HG03280 (cell line): ENCODE measurements around the gene SLC24A3.
"Not testable (repeated sequence)": the region's sequence is repeated elsewhere in the genome, so short reads cannot be mapped to it uniquely, and the experiment has no call there.

Experiments used
- ATAC-seq: cut with Tn5 transposase; IDR thresholded peaks from one replicate; pipeline ENCODE4 v1.9.1; 2021; ENCODE audit warnings: mild to moderate bottlenecking, moderate library complexity; ENCODE audit not compliant: unreplicated experiment

The SLC24A3 gene

DNA sequence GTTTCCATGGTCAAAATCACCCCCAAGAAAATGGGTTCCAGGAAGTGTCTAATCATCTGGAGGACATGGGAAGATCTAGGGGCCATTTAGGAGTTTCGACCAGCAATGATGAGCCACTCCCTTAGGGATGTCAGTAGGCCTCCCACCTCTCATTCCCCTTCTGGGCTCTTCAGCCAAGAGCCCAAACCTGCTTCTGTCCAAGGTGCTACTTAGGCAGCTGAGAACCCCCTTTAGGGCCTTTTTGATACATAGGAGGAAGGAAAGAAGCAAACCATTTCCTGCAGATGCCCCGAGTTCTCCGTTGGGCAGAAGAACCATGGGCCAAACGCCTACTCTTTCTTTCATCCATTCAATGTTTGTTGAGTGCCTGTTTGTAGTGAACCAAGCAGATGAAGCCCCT, 404.2 kb downstream of the SLC24A3 start:
- ATAC-seq = no peak

DNA sequence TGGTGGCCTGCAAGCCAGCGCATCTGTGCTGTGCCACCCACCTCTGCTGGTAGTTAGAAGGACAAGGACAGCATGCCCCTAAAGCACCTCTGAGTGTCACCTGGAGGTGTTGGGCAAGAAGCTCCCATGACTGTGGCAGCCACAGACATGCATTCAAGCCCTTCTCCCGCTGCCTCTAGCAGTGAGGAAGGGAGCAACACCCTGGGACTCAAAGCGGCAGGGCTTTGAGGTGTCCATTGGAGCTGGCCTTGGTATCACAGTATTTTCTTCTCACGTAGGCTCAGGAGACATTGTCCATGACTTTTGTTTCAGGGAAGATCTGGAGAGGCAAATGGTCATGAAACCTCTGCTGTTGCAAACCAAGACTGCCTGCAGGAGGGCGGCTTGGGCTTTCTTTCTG, 404.8 kb downstream of the SLC24A3 start:
- ATAC-seq = no peak

DNA sequence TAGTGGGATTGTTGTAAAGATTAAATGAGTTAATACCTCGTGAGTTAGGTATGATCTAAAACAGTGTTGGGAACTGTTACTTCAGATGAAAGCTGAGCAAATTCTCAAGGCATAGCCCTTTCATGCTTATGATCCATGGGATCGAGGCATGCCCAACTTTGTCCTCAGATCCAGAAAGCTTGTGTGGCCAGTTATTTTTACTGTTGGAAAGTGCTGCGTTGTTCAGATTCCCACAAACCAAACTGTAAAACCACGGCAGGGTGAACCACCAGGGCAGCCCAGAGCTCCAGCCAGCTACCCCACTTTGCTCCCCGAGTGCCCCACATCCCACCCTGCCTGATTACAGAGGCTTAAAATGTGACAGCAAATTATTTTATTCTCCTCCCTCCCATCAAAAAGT, 406.3 kb downstream of the SLC24A3 start:
- ATAC-seq = no peak

DNA sequence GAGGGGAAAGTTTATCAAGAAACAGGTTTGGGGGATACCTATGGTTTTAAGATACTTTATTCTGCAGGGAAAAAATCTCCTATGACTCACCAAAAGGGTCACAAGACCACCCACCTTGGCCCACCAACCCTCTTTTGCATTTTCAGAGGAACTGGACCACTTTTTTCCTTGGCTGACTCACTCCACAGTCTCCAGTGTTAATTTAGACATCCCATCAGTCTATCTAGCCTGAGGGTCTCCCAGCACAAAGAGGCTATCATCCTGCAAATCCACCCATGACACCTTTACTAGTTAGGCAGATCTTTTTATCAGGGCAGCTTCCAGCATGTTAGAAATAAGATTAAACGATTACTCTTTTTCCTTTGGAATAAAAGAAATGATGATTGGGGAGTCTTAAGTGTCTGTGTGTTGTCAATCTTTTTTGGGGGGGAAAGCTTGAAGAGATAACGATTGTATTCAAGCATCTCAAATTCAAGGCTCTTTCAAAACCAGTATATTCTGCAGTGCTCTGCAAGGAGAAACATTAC, 407.5 kb downstream of the SLC24A3 start:
- no peak for ATAC-seq

DNA sequence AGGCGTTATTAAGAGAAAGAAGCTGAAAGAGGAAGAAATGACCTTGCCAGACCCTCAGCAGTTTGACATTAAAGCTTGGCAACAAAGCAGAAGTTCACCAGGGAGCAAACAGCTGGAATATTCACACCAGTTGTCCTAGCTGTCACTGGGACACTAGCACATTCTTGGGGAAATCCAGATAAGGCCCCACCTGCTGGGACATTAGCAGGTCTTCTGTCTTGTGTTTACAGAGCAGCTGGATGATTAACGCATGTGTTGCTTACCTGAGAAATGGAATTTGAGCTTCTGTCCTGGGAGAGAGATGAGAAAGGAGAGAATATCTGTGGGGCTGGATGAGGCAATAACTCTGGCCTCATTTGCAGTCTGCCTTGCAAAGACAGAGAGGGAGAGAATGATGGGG, 408.0 kb downstream of the SLC24A3 start:
- no peak for ATAC-seq

DNA sequence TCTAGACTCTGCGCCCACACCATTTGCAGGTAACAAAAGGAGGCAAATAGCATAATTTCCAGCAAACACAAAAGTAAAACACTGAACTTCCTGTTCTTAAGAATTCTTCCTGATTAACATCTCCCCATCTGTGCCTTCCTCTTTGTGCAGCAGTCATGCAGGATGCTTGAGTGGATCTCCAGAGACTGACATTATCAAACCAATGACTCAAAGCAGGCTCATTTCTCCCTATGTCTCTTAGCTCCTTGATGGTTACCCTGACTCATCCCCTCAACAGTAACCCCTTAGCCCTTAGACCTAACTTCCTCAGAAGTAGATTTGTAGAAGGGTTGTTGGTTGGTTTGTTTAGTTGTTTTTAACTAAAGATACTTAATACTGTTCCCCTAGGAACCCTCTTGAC, 408.6 kb downstream of the SLC24A3 start:
- ATAC-seq = no peak

DNA sequence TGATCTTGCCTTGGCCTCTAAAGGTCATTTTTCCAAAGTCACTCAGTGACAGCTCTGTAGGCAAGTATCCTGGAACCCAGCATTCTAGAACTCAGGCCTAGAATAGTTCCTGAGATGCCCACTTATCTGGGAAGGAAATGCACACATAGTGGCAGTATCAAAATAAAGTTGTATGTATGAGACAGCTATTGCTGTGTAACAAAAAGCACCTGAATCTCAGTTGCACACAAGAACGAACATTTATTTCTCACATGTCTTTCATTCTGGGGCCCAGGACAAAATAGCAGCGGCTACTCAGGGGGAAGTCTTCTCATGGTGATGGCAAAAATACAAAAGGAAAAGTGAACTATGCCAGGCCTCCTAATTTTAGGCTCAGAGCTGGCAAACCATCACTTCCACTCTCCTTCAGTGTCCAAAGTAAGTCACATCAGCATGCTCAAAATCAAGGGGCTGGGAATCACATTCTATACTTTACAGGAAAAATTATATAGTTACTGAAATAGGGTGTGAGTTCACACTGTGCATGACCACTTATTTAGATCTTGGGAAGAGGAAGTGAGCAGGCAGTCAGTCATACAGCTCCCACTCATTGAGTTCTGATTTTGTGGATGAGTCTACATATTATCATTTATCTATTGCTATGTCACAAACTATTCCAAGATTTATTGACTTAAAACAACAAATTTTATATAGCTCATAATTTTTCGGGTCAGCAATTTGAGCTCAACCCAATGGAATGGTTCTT, 412.0 kb downstream of the SLC24A3 start:
- no peak for ATAC-seq

DNA sequence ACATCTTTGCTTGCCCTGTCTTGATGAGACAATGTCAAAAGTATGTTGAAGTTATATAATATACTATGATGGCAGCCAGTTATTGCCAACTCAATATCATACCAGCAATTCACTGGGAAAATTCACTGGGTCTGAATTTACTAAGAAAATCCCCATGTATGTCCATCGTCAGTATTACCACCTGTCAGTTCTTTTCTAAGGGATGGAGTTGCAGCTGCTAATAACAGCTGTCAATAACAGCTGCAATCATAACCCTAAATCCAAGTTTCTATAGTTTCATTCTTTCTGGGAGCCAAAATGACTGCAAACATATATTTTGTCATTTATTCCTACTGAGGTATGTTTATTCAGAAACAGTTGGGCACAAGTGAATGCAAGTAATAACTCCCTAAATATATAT, 413.0 kb downstream of the SLC24A3 start:
- ATAC-seq = no peak

DNA sequence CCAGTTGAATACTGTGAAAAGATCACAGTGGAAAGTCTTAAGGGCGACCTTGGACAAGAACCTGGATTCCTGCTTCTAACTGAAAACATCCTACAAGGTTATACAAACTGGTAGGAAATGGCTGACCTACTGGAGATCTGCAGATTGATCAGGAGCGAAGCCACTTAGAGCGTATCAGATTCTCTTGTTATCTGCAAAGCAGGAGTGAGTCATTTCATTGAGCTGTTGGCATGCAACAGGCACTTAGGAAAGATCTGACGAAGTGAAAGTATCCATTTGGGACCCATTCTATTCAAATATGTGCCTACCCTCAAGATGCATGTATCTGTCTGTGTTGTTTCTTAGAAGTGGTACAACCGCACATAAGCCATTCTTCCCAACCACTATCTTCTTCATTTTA, 414.5 kb downstream of the SLC24A3 start:
- ATAC-seq = no peak

DNA sequence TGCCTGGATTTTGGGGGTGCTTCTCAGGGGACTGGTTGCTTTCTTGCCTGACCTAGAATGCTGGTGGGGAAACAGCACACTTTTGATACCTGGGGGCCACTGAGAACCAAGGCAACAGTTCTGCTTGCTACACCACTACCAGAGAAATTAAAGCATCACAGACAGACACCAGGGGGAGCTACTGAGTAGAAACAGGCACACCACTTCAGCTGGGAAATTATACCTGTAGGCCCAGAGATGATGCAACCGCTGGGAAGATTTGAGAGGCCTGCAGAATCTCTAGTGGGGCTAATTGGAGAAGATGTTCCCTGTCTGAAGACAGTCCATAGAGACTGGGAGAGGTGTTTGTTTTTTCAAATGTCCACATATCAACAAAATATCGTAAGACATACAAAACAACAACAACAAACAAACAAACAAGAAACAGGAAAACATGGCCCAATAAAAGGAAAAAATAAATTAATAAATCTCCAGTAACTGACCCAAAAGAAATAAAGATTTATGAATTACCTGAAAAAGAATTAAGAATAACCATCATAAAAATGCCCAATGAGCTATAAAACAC, 416.2 kb downstream of the SLC24A3 start:
- no peak for ATAC-seq

DNA sequence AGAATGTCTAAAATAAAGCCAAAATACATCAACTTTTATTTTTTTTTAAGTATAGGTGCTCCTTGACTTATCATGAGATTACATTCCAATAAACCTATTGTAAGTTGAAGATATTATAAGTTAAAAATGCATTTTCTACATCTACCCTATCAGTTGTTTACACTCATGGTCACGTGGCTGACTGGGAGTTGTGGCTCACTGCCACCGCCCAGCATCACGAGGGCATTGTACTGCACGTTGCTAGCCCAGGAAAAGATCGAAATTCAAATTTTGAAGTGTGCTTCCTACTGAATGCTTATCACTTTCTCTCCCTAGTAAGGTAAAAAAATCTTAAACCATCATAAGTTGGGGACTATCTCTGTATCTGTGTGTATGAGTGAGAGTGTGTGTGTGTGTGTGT, 419.0 kb downstream of the SLC24A3 start:
- ATAC-seq = no peak

DNA sequence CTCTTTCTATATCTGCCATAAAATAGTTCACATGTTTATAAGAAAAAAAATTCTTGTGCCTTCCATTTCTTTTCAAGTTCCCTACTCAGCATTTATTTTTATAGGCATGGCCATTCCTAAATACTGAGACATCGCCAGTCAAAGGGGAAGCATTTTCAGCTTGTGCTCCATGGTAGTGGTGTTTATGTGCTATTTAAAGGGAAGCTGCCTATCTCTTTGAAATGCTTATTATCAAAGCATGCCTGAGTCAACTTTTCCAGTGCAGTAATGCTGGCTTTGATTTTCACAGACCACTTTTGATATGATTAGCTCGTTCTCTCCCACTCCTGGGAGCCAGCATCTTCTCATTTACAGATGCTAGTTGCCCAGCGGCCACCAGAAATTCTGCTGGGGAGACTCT, 421.5 kb downstream of the SLC24A3 start:
- no peak for ATAC-seq

DNA sequence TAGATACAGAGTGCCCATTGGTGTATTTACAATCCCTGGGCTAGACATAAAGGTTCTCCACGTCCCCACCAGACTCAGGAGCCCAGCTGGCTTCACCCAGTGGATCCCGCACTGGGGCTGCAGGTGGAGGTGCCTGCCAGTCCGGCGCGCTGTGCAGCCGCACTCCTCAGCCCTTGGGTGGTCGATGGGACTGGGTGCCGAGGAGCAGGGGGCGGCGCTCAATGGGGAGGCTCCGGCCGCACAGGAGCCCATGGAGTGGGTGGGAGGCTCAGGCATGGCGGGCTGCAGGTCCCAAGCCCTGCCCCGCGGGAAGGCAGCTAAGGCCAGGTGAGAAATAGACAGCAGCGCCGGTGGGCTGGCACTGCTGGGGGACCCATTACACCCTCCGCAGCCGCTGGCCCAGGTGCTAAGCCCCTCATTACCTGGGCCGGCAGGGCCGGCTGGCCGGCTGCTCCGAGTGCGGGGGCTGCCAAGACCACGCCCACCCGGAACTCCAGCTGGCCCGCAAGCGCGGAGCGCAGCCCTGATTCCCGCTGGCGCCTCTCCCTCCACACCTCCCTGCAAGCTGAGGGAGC, 427.1 kb downstream of the SLC24A3 start:
- not testable (repeated sequence) for ATAC-seq

DNA sequence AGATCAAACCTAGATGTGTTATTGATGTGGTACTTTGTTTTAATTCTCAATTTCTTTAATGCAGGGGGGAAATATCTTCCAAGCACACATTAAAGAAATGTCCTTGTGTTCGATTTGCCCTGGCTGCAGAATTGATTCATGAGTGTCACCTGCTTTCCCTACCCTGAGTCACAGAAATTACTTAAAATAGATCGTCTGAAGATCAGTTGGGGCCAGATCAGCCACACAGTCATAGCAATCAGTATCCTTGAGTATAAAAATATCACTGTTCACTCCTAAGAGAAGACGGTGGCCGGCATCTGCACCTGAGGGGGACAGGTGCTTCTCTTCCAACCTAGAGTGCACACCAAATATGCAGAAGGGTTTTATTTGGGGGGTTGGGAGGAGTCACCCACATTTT, 430.4 kb downstream of the SLC24A3 start:
- no peak for ATAC-seq

DNA sequence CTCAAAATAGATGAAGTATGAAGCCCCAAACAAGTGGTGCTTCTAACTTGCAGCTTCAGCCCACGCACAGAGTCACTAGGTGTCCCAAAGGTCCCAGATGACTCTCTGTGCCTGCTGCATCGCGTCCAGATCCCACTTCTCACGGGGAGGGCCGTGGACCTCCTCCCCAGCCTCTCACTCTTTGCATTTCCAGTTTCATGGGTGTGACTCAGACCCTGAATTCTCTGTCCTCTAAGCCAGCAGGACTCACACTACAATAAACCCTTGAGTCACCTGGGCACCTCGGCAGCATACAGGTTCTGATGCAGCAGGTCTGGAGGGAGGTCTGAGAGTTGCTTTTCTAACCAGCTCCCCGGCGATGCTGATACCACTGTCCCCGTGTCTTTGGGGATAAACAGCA, 431.6 kb downstream of the SLC24A3 start:
- no peak for ATAC-seq

DNA sequence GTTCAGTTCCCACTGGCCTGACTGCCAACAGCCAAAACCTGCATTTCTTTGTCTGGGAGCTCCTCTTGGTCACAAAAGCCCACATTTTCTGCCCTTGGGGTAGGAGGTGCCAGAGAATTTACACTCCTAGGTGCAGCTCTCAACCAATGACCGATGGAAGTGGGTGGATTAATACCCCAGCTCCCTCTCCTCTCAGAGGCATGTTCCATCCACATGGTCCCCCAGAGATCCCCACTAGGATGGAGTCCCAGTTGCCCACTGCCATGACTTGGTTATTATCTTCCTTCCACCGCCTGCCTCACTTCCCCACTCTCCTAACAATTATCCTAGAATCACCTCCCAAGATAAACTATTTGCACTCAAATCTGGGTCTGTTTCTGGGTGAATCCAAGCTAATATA, 434.5 kb downstream of the SLC24A3 start:
- ATAC-seq = no peak

DNA sequence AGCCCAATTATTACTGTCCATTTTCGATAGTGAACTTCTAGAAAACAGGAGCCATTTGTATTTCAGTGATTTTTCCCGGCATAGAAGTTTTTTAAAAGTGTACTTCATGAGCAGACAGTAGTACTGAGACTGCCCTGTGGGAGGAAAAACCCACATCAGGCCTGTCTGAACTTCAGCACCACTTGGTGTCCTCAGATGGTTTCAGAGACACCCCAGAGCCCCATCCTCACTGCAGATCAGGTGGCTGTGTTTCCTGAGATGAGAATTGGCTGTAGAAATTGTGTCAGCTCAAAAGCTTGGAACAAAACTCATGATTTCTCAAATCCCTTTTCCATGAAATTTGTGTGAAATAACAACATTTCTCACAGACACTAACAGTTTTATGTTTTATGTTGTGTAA, 435.6 kb downstream of the SLC24A3 start:
- ATAC-seq = peak; percentile 59

DNA sequence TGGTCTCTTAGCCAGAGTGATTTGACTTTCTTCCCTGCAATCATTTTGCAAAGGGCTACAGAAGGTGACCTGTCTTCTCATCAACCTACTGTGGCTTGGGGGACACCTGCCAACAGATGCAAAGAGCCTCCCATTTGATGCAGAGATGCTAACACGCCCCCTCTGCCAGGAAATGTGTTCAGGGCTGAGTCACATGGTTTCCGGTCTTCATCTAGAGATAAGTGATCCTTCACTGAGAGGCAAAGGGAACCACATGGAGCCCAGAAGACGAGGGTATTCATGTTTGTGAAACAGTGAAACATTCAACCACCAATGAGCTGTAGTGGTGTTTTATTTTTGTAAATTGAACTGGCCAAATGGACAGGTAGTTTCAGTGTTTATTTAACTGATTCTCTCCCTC, 436.6 kb downstream of the SLC24A3 start:
- ATAC-seq = no peak

DNA sequence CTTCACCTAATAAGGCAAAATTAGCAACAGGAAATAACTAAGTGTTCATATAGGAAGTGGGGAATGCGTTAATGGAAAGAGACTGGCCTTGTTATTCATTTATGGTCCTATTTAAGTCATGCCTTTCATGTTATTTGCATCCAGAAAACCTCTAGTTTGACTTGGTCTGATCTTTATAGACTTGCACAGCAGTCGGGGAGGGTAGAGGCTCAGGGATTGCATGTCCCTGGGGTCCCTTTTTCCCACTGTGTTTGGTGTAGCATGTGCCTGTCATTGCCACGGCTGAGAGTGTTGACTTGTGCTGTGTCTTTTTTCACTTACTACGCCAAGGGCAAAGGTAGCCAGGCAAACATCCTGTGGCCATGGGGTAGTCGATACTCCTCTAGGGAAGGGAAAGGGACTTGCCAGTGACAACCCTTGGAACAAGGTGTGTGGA, 440.2 kb downstream of the SLC24A3 start:
- ATAC-seq = no peak

DNA sequence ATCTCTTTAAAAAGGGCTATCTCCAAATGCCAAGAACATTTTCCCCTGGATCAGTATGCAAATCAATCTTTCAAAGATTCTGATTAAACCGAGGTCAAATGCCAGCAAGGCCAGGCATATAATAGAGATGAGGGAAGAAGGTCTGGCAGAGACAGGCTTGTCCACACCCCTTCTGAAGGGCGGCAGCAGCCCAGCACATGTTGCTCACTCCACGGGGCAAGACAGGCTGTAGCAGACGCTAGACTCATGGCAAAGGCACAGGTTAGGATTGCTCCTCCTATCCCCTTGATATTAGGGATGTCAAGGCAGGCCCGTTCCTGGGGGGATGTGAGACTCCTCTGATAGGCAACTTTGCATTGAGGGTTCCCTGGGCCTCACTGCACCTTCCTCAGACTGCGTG, 440.9 kb downstream of the SLC24A3 start:
- ATAC-seq = no peak

DNA sequence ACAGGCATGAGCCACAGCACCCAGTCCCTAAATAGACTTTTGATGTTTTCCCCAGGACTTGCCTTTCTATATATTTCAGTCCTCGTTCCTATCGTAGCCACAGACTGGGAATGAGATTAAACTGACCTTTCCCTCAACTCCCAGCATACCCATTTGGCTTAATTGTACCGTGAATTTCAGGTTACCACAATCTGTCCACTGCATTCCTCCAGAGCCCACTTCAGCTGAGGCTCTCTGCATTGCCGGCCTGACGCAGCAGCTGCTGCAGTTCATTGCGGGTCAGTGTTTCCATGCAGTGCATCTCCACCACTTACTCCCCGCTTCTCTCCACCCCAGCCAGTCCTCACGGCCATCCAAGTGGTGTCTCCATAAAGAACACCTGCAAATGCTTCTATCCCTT, 442.5 kb downstream of the SLC24A3 start:
- ATAC-seq = no peak

DNA sequence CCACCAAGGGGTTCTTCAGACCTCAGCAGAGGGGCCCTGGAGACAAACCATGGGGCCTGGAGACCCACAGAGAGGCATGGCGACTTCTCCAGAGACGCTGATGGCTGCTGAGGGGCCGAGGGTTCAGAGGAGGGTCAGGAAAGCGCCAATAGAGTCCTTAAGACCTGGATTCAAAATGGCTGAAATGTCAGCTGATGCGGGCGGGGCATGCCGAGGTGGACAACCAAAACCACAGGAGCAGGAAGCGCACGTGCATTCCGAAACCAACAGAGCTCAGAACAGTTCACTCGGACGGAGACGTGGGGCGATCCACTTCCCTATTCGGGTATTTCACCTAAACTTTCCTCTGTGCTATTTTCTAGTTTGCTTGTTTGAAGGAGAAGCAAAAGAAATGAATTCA, 445.7 kb downstream of the SLC24A3 start:
- peak; percentile 83 for ATAC-seq
